T-cell (primary cell): ENCODE measurements around the gene ACIN1. TPM values are rescaled to one million over a fixed set of nuclear protein-coding genes. Genes with fewer than 3 reads are reported as not detected.

Experiments
- ATAC-seq, 4 experiments: fragments of 200-7000 bp in 3 of 4; fragments of 150-1000 bp in 1 of 4; cut with Tn5 transposase; replicated peaks in 1 of 4; 1 replicate in 3 of 4; 2 replicates in 1 of 4; pipeline ENCODE4 v1.10.0; 2021; ENCODE audit warnings: moderate library complexity in 3 of 4, mild to moderate bottlenecking in 2 of 4, moderate number of reproducible peaks in 1 of 4
- CTCF ChIA-PET, 2 donors: fragments of 300-600 bp; sonication (Branson Sonifier 250); formaldehyde crosslinking; loops; one replicate each; lab custom pipeline; 2022; ENCODE audit warnings: antibody characterized with exemption in 2 of 2; lab: Charles Lee
- POLR2A ChIA-PET, 2 donors: fragments of 300-600 bp; sonication (Branson Sonifier 250); formaldehyde crosslinking; loops; one replicate each; lab custom pipeline; 2022; ENCODE audit warnings: antibody characterized with exemption in 2 of 2; lab: Charles Lee
- DNase-seq, 35 experiments: peaks; one replicate each; pipeline versions ENCODE4 v3.0.0 to v3.0.0-alpha.2; 2013 to 2023
- H3K27ac ChIP-seq: one replicate; pipeline ENCODE4 v1.5.1; 2013; ENCODE audit warnings: low read length
- H3K27me3 ChIP-seq, 2 experiments: replicated peaks in 1 of 2; 1 replicate in 1 of 2; 2 replicates in 1 of 2; pipeline versions ENCODE4 v1.6.1 to v1.7.0; 2013; ENCODE audit warnings: low read length in 1 of 2, mixed read lengths in 1 of 2; ENCODE audit not compliant: control insufficient read depth in 2 of 2, insufficient read depth in 2 of 2; ENCODE audit errors: extremely low read depth in 1 of 2
- H3K36me3 ChIP-seq, 2 donors: 1 replicate in 1 of 2; 2 replicates in 1 of 2; pipeline versions ENCODE4 v1.6.1 to v1.7.0; 2013; ENCODE audit warnings: low read length in 1 of 2; ENCODE audit not compliant: control insufficient read depth in 2 of 2, insufficient read depth in 1 of 2; ENCODE audit errors: extremely low read depth in 1 of 2
- H3K4me1 ChIP-seq, 2 experiments: 1 replicate in 1 of 2; 2 replicates in 1 of 2; pipeline versions ENCODE4 v1.6.1 to v1.7.0; 2013; ENCODE audit warnings: low read length in 2 of 2, mixed read lengths in 1 of 2; ENCODE audit not compliant: insufficient read depth in 2 of 2, control insufficient read depth in 1 of 2; ENCODE audit errors: extremely low read depth in 1 of 2
- H3K4me3 ChIP-seq, 2 donors: 1 replicate in 1 of 2; 2 replicates in 1 of 2; pipeline versions ENCODE4 v1.5.1 to v1.7.0; 2013; ENCODE audit warnings: mild to moderate bottlenecking in 2 of 2, low read length in 1 of 2, moderate library complexity in 1 of 2; ENCODE audit not compliant: control insufficient read depth in 1 of 2; ENCODE audit errors: extremely low read depth in 1 of 2
- H3K9me3 ChIP-seq: 2 replicates; pipeline ENCODE4 v1.7.0; 2013
- H3K27ac Mint-ChIP-seq, 2 donors: one replicate each; pipeline ENCODE4 v1.8.0; 2020 to 2021; ENCODE audit warnings: mild to moderate bottlenecking in 2 of 2, mixed read lengths in 2 of 2
- H3K27me3 Mint-ChIP-seq, 2 donors: one replicate each; pipeline ENCODE4 v1.8.0; 2021 to 2022; ENCODE audit warnings: mixed read lengths in 2 of 2
- H3K36me3 Mint-ChIP-seq: one replicate; pipeline ENCODE4 v1.8.0; 2021; ENCODE audit warnings: mixed read lengths
- H3K4me1 Mint-ChIP-seq, 3 donors: one replicate each; pipeline ENCODE4 v1.8.0; 2020 to 2022; ENCODE audit warnings: mixed read lengths in 3 of 3, mild to moderate bottlenecking in 1 of 3
- H3K4me3 Mint-ChIP-seq, 3 donors: one replicate each; pipeline ENCODE4 v1.8.0; 2020 to 2022; ENCODE audit warnings: mild to moderate bottlenecking in 3 of 3, mixed read lengths in 3 of 3, moderate library complexity in 3 of 3
- H3K9me3 Mint-ChIP-seq, 3 donors: one replicate each; pipeline ENCODE4 v1.8.0; 2020 to 2022; ENCODE audit warnings: mixed read lengths in 3 of 3
- WGBS: methylation state at CpG from one replicate; pipeline ENCODE4 v1.1.5; 2013; ENCODE audit warnings: missing lambda C conversion rate; ENCODE audit not compliant: insufficient coverage; 5-methylcytosine and 5-hydroxymethylcytosine counted together
- total RNA-seq, 35 experiments: library from RNA in 6 of 35; stranded (reverse) in 6 of 35; fragments of 120-200 nt in 1 of 35; gene quantifications; one replicate each; pipeline versions ENCODE4 v1.2.1 to v1.2.4 and lab custom pipeline; 2013 to 2026

The ACIN1 gene
- total RNA-seq, 5 donors from 2014 or later (not counting 1 experiment from before 2014, with no cell fraction given) = 277 to 326 (median 290) TPM

- ATAC-seq = no peak
- Mint-ChIP-seq H3K27me3 (no peaks in the 10 kb centered on the region), H3K36me3 (no peaks in the 10 kb centered on the region), H3K27ac (no peak overlapping the region), H3K4me1 (no peaks in the 10 kb centered on the region), H3K4me3 (no peak overlapping the region), H3K9me3 (no peaks in the 10 kb centered on the region)
- H3K4me3 ChIP-seq = no peak overlapping the region
- no peak for DNase-seq
- POLR2A ChIA-PET = no interaction called here
- H3K4me1 ChIP-seq = no peaks in the 10 kb centered on the region
- CTCF ChIA-PET = interaction anchor here (0.6 kb wide), 2 partner anchors 38 to 192 kb away, joined by 3 to 10 read pairs; no protein-coding TSS in a partner anchor
- H3K27me3 ChIP-seq = peaks cover 0 to 13% of the 10 kb centered on the region in 2 experiments
- no peak overlapping the region for H3K27ac ChIP-seq
- no peaks in the 10 kb centered on the region for H3K36me3 ChIP-seq
- H3K9me3 ChIP-seq = no peaks in the 10 kb centered on the region
- WGBS = 70% methylated on average over 2 of the region's 6 CpGs
These were observed 43.0 kb upstream of the ACIN1 start for GRCh38 chr14:23137813-23138535.

GRCh38 chr14:23137192-23137812, 42.4 kb upstream of the ACIN1 start:
- Histone ChIP-seq H3K27me3 (peaks cover 0 to 12% of the 10 kb centered on the region in 2 experiments), H3K9me3 (no peaks in the 10 kb centered on the region), H3K36me3 (no peaks in the 10 kb centered on the region), H3K4me1 (no peaks in the 10 kb centered on the region), H3K4me3 (no peak overlapping the region), H3K27ac (no peak overlapping the region)
- Mint-ChIP-seq H3K4me1 (no peaks in the 10 kb centered on the region), H3K9me3 (no peaks in the 10 kb centered on the region), H3K4me3 (no peak overlapping the region), H3K27ac (no peak overlapping the region), H3K36me3 (no peaks in the 10 kb centered on the region), H3K27me3 (no peaks in the 10 kb centered on the region)
- ATAC-seq (no peak), DNase-seq (no peak)
- POLR2A ChIA-PET = no interaction called here
- CTCF ChIA-PET = no interaction called here
- WGBS = 76% methylated on average over 7 of the region's 11 CpGs

GRCh38 chr14:23136566-23137133, 41.7 kb upstream of the ACIN1 start:
- ATAC-seq = no peak
- H3K9me3 Mint-ChIP-seq = no peaks in the 10 kb centered on the region
- ChIA-PET POLR2A (no interaction called here), CTCF (interaction anchor here in 1 of 2 donors (0.7 kb wide), 1 partner anchor 204 kb away, joined by 3 read pairs; no protein-coding TSS in a partner anchor)
- no peak overlapping the region for H3K27ac ChIP-seq
- H3K36me3 ChIP-seq = no peaks in the 10 kb centered on the region
- H3K4me1 Mint-ChIP-seq = no peaks in the 10 kb centered on the region
- no peaks in the 10 kb centered on the region for H3K9me3 ChIP-seq
- peaks cover 0 to 12% of the 10 kb centered on the region in 2 experiments for H3K27me3 ChIP-seq
- H3K4me3 ChIP-seq = no peak overlapping the region
- H3K27ac Mint-ChIP-seq = no peak overlapping the region
- no peaks in the 10 kb centered on the region for H3K27me3 Mint-ChIP-seq
- no peak for DNase-seq
- H3K4me3 Mint-ChIP-seq = no peak overlapping the region
- no peaks in the 10 kb centered on the region for H3K4me1 ChIP-seq
- H3K36me3 Mint-ChIP-seq = no peaks in the 10 kb centered on the region
- 93% methylated on average over 13 of the region's 16 CpGs for WGBS

- H3K4me1 Mint-ChIP-seq = peaks cover 4 to 12% (median 6%) of the 10 kb centered on the region in 3 donors
- ATAC-seq (no peak), DNase-seq (no peak)
- ChIA-PET CTCF (no interaction called here), POLR2A (no interaction called here)
- Histone ChIP-seq H3K36me3 (no peaks in the 10 kb centered on the region), H3K27me3 (peaks cover 0 to 17% of the 10 kb centered on the region in 2 experiments), H3K27ac (no peak overlapping the region), H3K9me3 (no peaks in the 10 kb centered on the region), H3K4me3 (no peak overlapping the region), H3K4me1 (peaks cover 0 to 4% of the 10 kb centered on the region in 2 experiments)
- peaks cover 6% of the 10 kb centered on the region for H3K36me3 Mint-ChIP-seq
- no peak overlapping the region for H3K4me3 Mint-ChIP-seq
- H3K27ac Mint-ChIP-seq = no peak overlapping the region
- H3K27me3 Mint-ChIP-seq = peaks cover 5 to 11% of the 10 kb centered on the region in 2 donors
- WGBS = no CpG with 5 or more reads among the region's 8 CpGs
- no peaks in the 10 kb centered on the region for H3K9me3 Mint-ChIP-seq
These were observed 38.0 kb upstream of the ACIN1 start for GRCh38 chr14:23132970-23133369.

- ATAC-seq = no peak
- no peak overlapping the region for H3K27ac ChIP-seq
These were observed 36.5 kb upstream of the ACIN1 start for GRCh38 chr14:23131482-23131881.

GRCh38 chr14:23130871-23131270, 35.9 kb upstream of the ACIN1 start:
- WGBS = 60% methylated on average over 2 of the region's 3 CpGs
- POLR2A ChIA-PET = interaction anchor here in 1 of 2 donors (0.8 kb wide), 1 partner anchor 148 kb away, joined by 3 read pairs; no protein-coding TSS in a partner anchor
- no peak overlapping the region for H3K27ac ChIP-seq
- Mint-ChIP-seq H3K9me3 (no peaks in the 10 kb centered on the region), H3K27ac (no peak overlapping the region), H3K4me3 (no peak overlapping the region), H3K36me3 (peaks cover 6% of the 10 kb centered on the region), H3K4me1 (peaks cover 6 to 15% (median 9%) of the 10 kb centered on the region in 3 donors), H3K27me3 (peaks cover 5 to 11% of the 10 kb centered on the region in 2 donors)
- H3K4me3 ChIP-seq = no peak overlapping the region
- ATAC-seq (no peak), DNase-seq (no peak)
- peaks cover 0 to 22% of the 10 kb centered on the region in 2 experiments for H3K27me3 ChIP-seq
- H3K4me1 ChIP-seq = peaks cover 0 to 4% of the 10 kb centered on the region in 2 experiments
- H3K36me3 ChIP-seq = no peaks in the 10 kb centered on the region
- H3K9me3 ChIP-seq = no peaks in the 10 kb centered on the region
- CTCF ChIA-PET = interaction anchor here in 1 of 2 donors (1.1 kb wide), 1 partner anchor 9 kb away, joined by 3 read pairs; no protein-coding TSS in a partner anchor

More at GRCh38 chr14:23131482-23131881, 36.5 kb upstream of the ACIN1 start:
- Histone ChIP-seq H3K4me1 (peaks cover 0 to 4% of the 10 kb centered on the region in 2 experiments), H3K9me3 (no peaks in the 10 kb centered on the region), H3K36me3 (no peaks in the 10 kb centered on the region), H3K27me3 (peaks cover 0 to 23% of the 10 kb centered on the region in 2 experiments), H3K4me3 (no peak overlapping the region)
- Mint-ChIP-seq H3K9me3 (no peaks in the 10 kb centered on the region), H3K36me3 (peaks cover 6% of the 10 kb centered on the region), H3K27me3 (peaks cover 5 to 11% of the 10 kb centered on the region in 2 donors), H3K4me1 (peaks cover 6 to 15% (median 9%) of the 10 kb centered on the region in 3 donors), H3K4me3 (no peak overlapping the region), H3K27ac (no peak overlapping the region)
- WGBS = 79% methylated on average over 2 of the region's 5 CpGs
- no peak for DNase-seq
- ChIA-PET POLR2A (no interaction called here), CTCF (interaction anchor here in 1 of 2 donors (0.6 kb wide), 2 partner anchors 118 to 1085 kb away, joined by 3 read pairs; no protein-coding TSS in a partner anchor)
